Brain microvascular endothelial cell (primary cell): ENCODE measurements around the gene IFT81.
A peak's percentile ranks its signal among the peaks of the same experiment; 100 is the strongest.
"Not testable (repeated sequence)": the region's sequence is repeated elsewhere in the genome, so short reads cannot be mapped to it uniquely, and the experiment has no call there.

Experiments
- DNase-seq: peaks from one replicate; pipeline ENCODE4 v3.0.0-alpha.2; 2020
- H3K27ac ChIP-seq: fragments of 250-450 bp; sonication (Bioruptor Pico); 2 replicates; pipeline ENCODE4 v1.5.1; 2020; ENCODE audit warnings: mild to moderate bottlenecking, moderate library complexity
- H3K27me3 ChIP-seq: fragments of 250-450 bp; sonication (Bioruptor Pico); replicated peaks from 2 replicates; pipeline ENCODE4 v1.5.1; 2020; ENCODE audit warnings: mild to moderate bottlenecking
- H3K36me3 ChIP-seq: fragments of 250-450 bp; sonication (Bioruptor Pico); replicated peaks from 2 replicates; pipeline ENCODE4 v1.5.1; 2020; ENCODE audit warnings: mild to moderate bottlenecking
- H3K4me3 ChIP-seq: 2 replicates; pipeline ENCODE4 v1.5.1; 2011; ENCODE audit warnings: low read depth, mild to moderate bottlenecking, control low read depth, low read length, moderate library complexity
- CTCF ChIP-seq: IDR thresholded peaks from 2 replicates; pipeline ENCODE4 v1.5.1; 2011; ENCODE audit warnings: low read depth, mild to moderate bottlenecking, moderate library complexity, low read length, control low read depth, inconsistent platforms; ENCODE audit errors: missing control alignments
- in situ Hi-C: cut with HindIII; loops from 2 replicates; pipeline ENCODE4 v1.10.0; 2017; ENCODE audit warnings: low sequenced_read_pairs, low pct_ligation_motif_present

The IFT81 gene

DNA sequence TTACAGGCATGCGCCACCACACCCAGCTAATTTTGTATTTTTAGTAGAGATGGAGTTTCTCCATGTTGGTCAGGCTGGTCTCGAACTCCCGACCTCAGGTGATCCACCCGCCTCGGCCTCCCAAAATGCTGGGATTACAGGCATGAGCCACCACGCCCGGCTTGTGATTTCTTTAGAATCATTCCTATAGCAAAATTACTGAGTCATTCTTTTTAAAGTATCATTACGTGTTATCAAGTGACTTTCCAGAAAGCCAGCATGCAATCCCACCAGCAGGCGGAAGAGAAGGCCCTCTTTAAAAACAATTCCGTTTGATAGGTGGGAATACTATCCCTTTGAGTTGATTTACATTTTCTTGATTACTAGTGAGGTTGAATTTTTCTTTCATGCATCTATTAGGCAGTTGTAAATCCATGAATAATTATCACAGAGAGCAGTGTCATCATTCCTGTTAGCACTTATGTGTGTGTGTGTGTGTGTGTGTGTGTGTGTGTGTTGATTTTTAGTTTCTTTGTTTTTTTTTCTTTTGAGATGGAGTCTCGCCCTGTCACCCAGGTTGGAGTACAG, 131.8 kb downstream of the IFT81 start:
- TF ChIP-seq CTCF, result peak; percentile 14
- H3K36me3 ChIP-seq, in situ Hi-C loops, H3K4me3 ChIP-seq, DNase-seq, H3K27me3 ChIP-seq, H3K27ac ChIP-seq: not testable (repeated sequence)

DNA sequence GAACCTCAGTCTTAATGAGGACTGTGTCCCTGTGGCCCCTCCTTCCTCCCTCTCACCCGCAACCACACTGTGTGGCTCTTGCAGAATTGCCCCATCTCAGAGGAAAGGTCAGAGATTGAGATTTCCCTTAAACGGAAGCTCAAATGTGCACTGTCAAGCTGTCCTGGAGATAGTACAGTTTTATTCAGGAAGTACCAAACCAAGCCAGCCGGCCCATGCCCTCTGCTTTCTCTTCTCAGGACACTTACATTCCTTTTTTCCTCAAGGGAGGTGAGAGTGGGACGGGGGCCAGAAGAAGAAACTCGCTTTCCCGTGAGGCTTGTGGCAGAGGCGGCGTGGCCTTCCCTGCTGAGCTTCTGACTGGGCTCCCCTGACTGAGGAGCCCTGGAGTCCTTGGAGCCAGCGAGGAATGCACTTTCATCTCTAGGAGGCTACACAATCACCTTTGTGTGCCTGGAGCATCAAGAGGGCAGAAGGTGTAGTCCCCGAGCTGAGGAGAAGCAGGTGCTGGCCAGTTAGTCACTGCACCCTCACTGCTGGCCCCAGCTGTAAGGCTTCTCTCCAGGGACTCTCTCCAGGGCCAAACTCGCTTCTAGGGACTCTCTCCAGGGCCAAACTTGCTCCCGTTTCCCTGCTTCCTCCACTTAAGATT, 132.7 kb downstream of the IFT81 start:
- DNase-seq, result no peak
- Histone ChIP-seq H3K27ac (no peak overlapping the region), H3K4me3 (no peak overlapping the region), H3K27me3 (no peaks in the 10 kb centered on the region), H3K36me3 (no peaks in the 10 kb centered on the region)
- no peak for TF ChIP-seq CTCF
- in situ Hi-C loops, result no loop called here

GRCh38 chr12:110258466-110258865, 134.3 kb downstream of the IFT81 start:
- no peak for TF ChIP-seq CTCF
- H3K27me3 ChIP-seq, result no peaks in the 10 kb centered on the region
- no peak for DNase-seq
- H3K4me3 ChIP-seq, result no peak overlapping the region
- in situ Hi-C loops, result no loop called here
- H3K36me3 ChIP-seq, result no peaks in the 10 kb centered on the region
- H3K27ac ChIP-seq, result no peak overlapping the region

GRCh38 chr12:110262442-110263388, 138.6 kb downstream of the IFT81 start:
- TF ChIP-seq CTCF, result no peak
- DNase-seq, result no peak

GRCh38 chr12:110266381-110266960, 142.3 kb downstream of the IFT81 start:
- Histone ChIP-seq H3K36me3 (no peaks in the 10 kb centered on the region), H3K27me3 (no peaks in the 10 kb centered on the region), H3K27ac (peak overlapping the region; percentile 2), H3K4me3 (no peak overlapping the region)
- in situ Hi-C loops, result no loop called here
- DNase-seq, result no peak
- no peak for TF ChIP-seq CTCF

More at GRCh38 chr12:110262442-110263388, 138.6 kb downstream of the IFT81 start:
- Histone ChIP-seq H3K27ac (no peak overlapping the region), H3K36me3 (no peaks in the 10 kb centered on the region), H3K4me3 (no peak overlapping the region), H3K27me3 (no peaks in the 10 kb centered on the region)
- in situ Hi-C loops, result no loop called here
